ENCODE data around the gene PSME1.

DNA sequence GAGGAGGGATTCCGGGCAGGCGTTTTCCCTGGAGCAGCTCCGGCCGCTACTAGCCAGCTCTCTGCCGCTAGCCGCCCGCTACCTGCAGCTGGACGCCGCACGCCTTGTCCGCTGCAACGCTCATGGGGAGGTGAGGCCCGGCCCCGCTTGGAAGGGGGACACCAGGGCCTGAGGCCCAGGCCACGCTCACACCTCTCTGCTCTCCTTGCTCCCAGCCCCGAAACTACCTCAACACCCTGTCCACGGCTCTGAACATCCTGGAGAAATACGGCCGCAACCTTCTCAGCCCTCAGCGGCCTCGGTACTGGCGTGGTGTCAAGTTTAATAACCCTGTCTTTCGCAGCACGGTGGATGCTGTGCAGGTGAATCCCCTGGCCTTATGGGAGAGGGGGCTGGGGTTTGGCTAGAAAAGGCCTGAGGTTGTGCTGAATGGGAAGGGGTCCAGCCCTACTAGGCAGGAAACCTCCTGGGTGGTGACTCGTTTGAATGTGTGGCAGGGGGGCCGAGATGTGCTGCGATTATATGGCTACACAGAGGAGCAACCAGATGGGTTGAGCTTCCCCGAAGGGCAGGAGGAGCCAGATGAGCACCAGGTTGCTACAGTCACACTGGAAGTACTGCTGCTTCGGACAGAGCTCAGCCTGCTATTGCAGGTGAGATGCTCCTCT, 11.9 kb downstream of the PSME1 start:
- no peak for TF ChIP-seq EZH2 (IDR thresholded peaks at IDR 0.05; ENCODE audit: borderline replicate concordance, insufficient read depth, low read length, poor library complexity, severe bottlenecking)
- no peak for TF ChIP-seq MXI1 (conservative IDR thresholded peaks at IDR 0.05; ENCODE audit: poor library complexity, severe bottlenecking)
- no peak for TF ChIP-seq POLR2AphosphoS5 (IDR thresholded peaks at IDR 0.05)
- TF ChIP-seq, protein P1, sequence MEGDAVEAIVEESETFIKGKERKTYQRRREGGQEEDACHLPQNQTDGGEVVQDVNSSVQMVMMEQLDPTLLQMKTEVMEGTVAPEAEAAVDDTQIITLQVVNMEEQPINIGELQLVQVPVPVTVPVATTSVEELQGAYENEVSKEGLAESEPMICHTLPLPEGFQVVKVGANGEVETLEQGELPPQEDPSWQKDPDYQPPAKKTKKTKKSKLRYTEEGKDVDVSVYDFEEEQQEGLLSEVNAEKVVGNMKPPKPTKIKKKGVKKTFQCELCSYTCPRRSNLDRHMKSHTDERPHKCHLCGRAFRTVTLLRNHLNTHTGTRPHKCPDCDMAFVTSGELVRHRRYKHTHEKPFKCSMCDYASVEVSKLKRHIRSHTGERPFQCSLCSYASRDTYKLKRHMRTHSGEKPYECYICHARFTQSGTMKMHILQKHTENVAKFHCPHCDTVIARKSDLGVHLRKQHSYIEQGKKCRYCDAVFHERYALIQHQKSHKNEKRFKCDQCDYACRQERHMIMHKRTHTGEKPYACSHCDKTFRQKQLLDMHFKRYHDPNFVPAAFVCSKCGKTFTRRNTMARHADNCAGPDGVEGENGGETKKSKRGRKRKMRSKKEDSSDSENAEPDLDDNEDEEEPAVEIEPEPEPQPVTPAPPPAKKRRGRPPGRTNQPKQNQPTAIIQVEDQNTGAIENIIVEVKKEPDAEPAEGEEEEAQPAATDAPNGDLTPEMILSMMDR (IDR thresholded peaks at IDR 0.05; ENCODE audit: poor library complexity, severe bottlenecking), result no peak
- TF ChIP-seq RAD21 (conservative IDR thresholded peaks at IDR 0.05), result no peak
- no peak for TF ChIP-seq EP300 (conservative IDR thresholded peaks at IDR 0.05; ENCODE audit: poor library complexity, severe bottlenecking)
- TF ChIP-seq, protein P2, sequence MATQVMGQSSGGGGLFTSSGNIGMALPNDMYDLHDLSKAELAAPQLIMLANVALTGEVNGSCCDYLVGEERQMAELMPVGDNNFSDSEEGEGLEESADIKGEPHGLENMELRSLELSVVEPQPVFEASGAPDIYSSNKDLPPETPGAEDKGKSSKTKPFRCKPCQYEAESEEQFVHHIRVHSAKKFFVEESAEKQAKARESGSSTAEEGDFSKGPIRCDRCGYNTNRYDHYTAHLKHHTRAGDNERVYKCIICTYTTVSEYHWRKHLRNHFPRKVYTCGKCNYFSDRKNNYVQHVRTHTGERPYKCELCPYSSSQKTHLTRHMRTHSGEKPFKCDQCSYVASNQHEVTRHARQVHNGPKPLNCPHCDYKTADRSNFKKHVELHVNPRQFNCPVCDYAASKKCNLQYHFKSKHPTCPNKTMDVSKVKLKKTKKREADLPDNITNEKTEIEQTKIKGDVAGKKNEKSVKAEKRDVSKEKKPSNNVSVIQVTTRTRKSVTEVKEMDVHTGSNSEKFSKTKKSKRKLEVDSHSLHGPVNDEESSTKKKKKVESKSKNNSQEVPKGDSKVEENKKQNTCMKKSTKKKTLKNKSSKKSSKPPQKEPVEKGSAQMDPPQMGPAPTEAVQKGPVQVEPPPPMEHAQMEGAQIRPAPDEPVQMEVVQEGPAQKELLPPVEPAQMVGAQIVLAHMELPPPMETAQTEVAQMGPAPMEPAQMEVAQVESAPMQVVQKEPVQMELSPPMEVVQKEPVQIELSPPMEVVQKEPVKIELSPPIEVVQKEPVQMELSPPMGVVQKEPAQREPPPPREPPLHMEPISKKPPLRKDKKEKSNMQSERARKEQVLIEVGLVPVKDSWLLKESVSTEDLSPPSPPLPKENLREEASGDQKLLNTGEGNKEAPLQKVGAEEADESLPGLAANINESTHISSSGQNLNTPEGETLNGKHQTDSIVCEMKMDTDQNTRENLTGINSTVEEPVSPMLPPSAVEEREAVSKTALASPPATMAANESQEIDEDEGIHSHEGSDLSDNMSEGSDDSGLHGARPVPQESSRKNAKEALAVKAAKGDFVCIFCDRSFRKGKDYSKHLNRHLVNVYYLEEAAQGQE (IDR thresholded peaks at IDR 0.05; ENCODE audit: borderline replicate concordance), result no peak
- TF ChIP-seq TAF1 (IDR thresholded peaks at IDR 0.05; ENCODE audit: low read depth), result peak; percentile 32
- TF ChIP-seq SMC3 (conservative IDR thresholded peaks at IDR 0.05; ENCODE audit: poor library complexity), result no peak

Data from neural cell (in vitro differentiated cells).